Transverse colon (tissue), 4 donors: Measurements from ENCODE around the gene ABL2. TPM values are rescaled to one million over a fixed set of nuclear protein-coding genes. Genes with fewer than 3 reads are reported as not detected.
"Not testable (repeated sequence)": the region's sequence is repeated elsewhere in the genome, so short reads cannot be mapped to it uniquely, and the experiment has no call there.

ENCODE experiments used
- DNase-seq: peaks from one replicate; pipeline ENCODE4 v3.0.0-alpha.2; 2019
- H3K27ac ChIP-seq, 4 donors: fragments of 200-600 bp; sonication (generic); 2 replicates each; pipeline ENCODE4 v1.5.1; 2016 to 2018; ENCODE audit warnings: inconsistent platforms in 4 of 4
- H3K27me3 ChIP-seq: fragments of 200-600 bp; sonication (generic); 2 replicates; pipeline ENCODE4 v1.5.1; 2017; ENCODE audit warnings: inconsistent platforms
- H3K36me3 ChIP-seq, 4 donors: fragments of 200-600 bp; sonication (generic); 2 replicates each; pipeline ENCODE4 v1.5.1; 2017 to 2019; ENCODE audit warnings: inconsistent platforms in 4 of 4
- H3K4me1 ChIP-seq, 4 donors: fragments of 200-600 bp; sonication (generic); 2 replicates each; pipeline ENCODE4 v1.5.1; 2017 to 2020; ENCODE audit warnings: inconsistent platforms in 4 of 4
- H3K4me3 ChIP-seq, 4 donors: fragments of 200-600 bp; sonication (generic); 1 replicate in 1 of 4; 2 replicates in 3 of 4; pipeline versions ENCODE4 v1.5.1 to v1.6.1; 2017 to 2019; ENCODE audit warnings: inconsistent platforms in 4 of 4
- H3K9me3 ChIP-seq, 2 donors: fragments of 200-600 bp; sonication (generic); 2 replicates each; pipeline ENCODE4 v1.5.1; 2017 to 2019; ENCODE audit warnings: inconsistent platforms in 2 of 2
- EP300 ChIP-seq: sonication (generic); formaldehyde crosslinking; IDR thresholded peaks from one replicate; pipeline ENCODE4 v1.6.1; 2017; ENCODE audit warnings: antibody characterized with exemption, low read depth
- POLR2A ChIP-seq: fragments of 450-650 bp; IDR thresholded peaks from one replicate; pipeline ENCODE4 v1.6.1; 2016; ENCODE audit warnings: antibody characterized with exemption, mild to moderate bottlenecking, moderate library complexity
- POLR2AphosphoS5 ChIP-seq, 3 donors: sonication (generic); formaldehyde crosslinking; IDR thresholded peaks; one replicate each; pipeline ENCODE4 v1.6.1; 2016; ENCODE audit warnings: antibody characterized with exemption in 3 of 3
- WGBS, 2 donors: methylation state at CpG; one replicate each; pipeline ENCODE4 v1.1.5; 2018; ENCODE audit warnings: low coverage in 1 of 2; 5-methylcytosine and 5-hydroxymethylcytosine counted together
- in situ Hi-C, 4 donors: fragments of 200-750 bp; cut with MboI; loops; one replicate each; pipeline versions ENCODE4 v1.15.0 to v1.15.1; 2017; ENCODE audit warnings: low sequenced_read_pairs in 3 of 4, low pct_ligation_motif_present in 1 of 4, low pct_unique_long_range_greater_than_20kb in 1 of 4
- intact Hi-C: fragments of 100-400 bp; cut with DNase I; formaldehyde crosslinking; loops from one replicate; pipeline ENCODE4 v1.15.1; 2023; ENCODE audit warnings: low total_unique reads
- total RNA-seq, 4 donors: library from RNA; depleted of rRNA; stranded (reverse); fragments of >200 nt; gene quantifications; one replicate each; pipeline ENCODE4 v1.1.0, GENCODE V29; 2016
- TF ChIP-seq, protein P1 (sequence below), 5 experiments: fragments of 200-600 bp in 3 of 5; fragments of 450-650 bp in 2 of 5; sonication (generic) in 3 of 5; IDR thresholded peaks; 1 replicate in 2 of 5; 2 replicates in 3 of 5; pipeline ENCODE4 v1.5.1; 2016 to 2017; ENCODE audit warnings: antibody characterized with exemption in 5 of 5, inconsistent platforms in 3 of 5, mild to moderate bottlenecking in 2 of 5, moderate library complexity in 1 of 5

The ABL2 gene
- total RNA-seq, 4 donors from 2014 or later = 9.6 to 51.7 (median 14.3) TPM

DNA sequence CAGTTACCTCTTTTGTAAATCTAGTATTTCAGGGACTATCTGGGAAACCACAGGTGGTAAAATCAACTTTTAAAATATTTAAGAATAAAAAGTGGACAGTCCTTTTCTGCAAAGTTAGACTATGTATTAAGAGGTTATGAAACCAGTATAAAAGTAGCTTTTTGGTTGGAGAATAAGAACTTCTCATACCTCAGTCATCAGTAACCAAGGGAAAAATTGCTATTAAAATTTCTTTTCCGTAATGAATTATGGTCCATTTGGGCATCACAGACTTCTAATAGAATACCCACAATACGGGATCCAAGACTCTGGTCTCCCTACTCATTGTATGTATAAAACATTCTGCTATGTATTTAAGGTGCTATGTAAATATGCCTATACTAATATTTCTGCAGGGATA, 51.9 kb downstream of the ABL2 start:
- Histone ChIP-seq H3K9me3 (no peaks in the 10 kb centered on the region), H3K4me1 (peaks cover 0 to 11% (median 5%) of the 10 kb centered on the region in 4 donors), H3K27me3 (no peaks in the 10 kb centered on the region), H3K4me3 (no peak overlapping the region), H3K36me3 (no peaks in the 10 kb centered on the region), H3K27ac (peak overlapping the region in 2 of 4 donors; percentile 14 to 21)
- in situ Hi-C loops (no loop called here), intact Hi-C loops (no loop called here)
- DNase-seq = no peak
- WGBS, 2 donors = 81 to 95% methylated on average over 2 of the region's 2 CpGs
- TF ChIP-seq EP300 = no peak
- TF ChIP-seq POLR2AphosphoS5 (IDR thresholded peaks at IDR 0.05) = no peak
- no peak for TF ChIP-seq POLR2A
- TF ChIP-seq, protein P1, sequence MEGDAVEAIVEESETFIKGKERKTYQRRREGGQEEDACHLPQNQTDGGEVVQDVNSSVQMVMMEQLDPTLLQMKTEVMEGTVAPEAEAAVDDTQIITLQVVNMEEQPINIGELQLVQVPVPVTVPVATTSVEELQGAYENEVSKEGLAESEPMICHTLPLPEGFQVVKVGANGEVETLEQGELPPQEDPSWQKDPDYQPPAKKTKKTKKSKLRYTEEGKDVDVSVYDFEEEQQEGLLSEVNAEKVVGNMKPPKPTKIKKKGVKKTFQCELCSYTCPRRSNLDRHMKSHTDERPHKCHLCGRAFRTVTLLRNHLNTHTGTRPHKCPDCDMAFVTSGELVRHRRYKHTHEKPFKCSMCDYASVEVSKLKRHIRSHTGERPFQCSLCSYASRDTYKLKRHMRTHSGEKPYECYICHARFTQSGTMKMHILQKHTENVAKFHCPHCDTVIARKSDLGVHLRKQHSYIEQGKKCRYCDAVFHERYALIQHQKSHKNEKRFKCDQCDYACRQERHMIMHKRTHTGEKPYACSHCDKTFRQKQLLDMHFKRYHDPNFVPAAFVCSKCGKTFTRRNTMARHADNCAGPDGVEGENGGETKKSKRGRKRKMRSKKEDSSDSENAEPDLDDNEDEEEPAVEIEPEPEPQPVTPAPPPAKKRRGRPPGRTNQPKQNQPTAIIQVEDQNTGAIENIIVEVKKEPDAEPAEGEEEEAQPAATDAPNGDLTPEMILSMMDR (IDR thresholded peaks at IDR 0.05) = no peak

DNA sequence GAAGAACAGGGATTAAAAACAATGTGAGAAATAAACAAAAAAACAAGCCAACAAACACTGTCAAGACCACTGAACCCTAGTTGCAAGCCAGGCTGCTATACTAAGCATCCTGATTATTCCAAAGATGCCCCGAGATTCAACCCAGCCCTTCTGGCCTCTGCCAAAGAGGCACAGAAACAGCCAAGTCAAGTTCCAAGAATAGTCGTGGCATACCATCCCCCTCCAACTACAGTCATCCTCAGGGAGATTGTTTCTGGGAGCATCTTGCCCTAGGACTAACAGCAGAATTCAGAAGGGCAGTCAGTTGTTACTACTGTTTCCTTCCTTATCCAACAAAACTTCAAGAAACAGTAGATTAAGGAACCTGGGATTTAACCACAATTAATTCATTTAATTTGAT, 52.3 kb downstream of the ABL2 start:
- no peaks in the 10 kb centered on the region for H3K36me3 ChIP-seq
- in situ Hi-C loops = no loop called here
- DNase-seq = no peak
- H3K4me1 ChIP-seq = peaks cover 0 to 11% (median 5%) of the 10 kb centered on the region in 4 donors
- WGBS, 2 donors = 63% methylated on average over 2 of the region's 2 CpGs; no CpG with 5 or more reads in 1 of the 2 donors
- H3K9me3 ChIP-seq = no peaks in the 10 kb centered on the region
- TF ChIP-seq EP300 (no peak), POLR2AphosphoS5 (IDR thresholded peaks at IDR 0.05) (no peak), POLR2A (no peak)
- TF ChIP-seq, protein P1 (IDR thresholded peaks at IDR 0.05) = no peak
- intact Hi-C loops = no loop called here
- peak overlapping the region in 2 of 4 donors; percentile 14 to 21 for H3K27ac ChIP-seq
- H3K4me3 ChIP-seq = no peak overlapping the region
- no peaks in the 10 kb centered on the region for H3K27me3 ChIP-seq

DNA sequence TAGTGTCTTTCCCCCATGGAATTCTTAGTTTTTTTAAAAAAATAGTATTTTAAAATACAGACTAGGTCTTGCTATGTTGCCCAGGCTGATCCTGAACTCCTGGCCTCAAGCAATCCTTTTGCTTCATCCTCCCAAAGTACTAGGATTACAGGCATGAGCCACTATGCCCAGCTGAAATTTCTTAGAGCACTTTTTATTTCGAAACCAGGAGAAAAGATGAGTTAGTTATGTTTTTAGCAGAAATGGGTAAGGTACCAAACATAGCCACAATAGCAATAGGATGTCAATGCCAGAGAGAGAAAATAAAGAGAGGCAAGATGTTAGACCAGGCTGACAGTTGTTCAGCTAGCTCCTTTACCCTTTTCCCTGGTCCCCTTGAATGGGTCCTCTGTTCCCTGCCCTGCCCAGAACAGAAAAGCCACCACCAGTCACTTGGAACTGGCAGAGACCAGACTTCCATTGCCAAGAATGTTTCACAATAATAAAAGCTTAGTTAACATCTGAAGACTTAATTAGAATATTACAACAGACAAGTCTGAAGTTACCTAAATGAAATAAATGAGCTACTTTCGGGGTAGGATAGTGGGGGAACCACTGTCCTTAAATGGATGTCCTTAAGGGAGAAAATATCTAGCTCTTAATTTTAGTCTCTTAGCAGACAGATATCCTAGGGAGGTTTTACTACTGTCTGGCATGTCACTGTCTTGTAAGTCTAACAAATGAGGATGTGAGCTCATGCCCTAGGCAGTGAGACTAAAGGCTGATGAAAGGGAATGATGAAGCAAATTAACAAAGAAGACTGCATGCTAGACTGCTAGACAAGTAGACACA, 54.3 kb downstream of the ABL2 start:
- TF ChIP-seq, protein P1 (IDR thresholded peaks at IDR 0.05) = no peak
- TF ChIP-seq POLR2A (no peak), EP300 (no peak), POLR2AphosphoS5 (IDR thresholded peaks at IDR 0.05) (no peak)
- H3K27me3 ChIP-seq = no peaks in the 10 kb centered on the region
- no peak for DNase-seq
- H3K36me3 ChIP-seq = no peaks in the 10 kb centered on the region
- in situ Hi-C loops (no loop called here), intact Hi-C loops (no loop called here)
- peak overlapping the region in 3 of 4 donors; percentile 3 to 32 (median 32) for H3K27ac ChIP-seq
- no peak overlapping the region for H3K4me3 ChIP-seq
- WGBS, 2 donors = 67 to 79% methylated on average over 2 of the region's 2 CpGs
- no peaks in the 10 kb centered on the region for H3K9me3 ChIP-seq
- H3K4me1 ChIP-seq = peaks cover 0 to 11% (median 6%) of the 10 kb centered on the region in 4 donors

DNA sequence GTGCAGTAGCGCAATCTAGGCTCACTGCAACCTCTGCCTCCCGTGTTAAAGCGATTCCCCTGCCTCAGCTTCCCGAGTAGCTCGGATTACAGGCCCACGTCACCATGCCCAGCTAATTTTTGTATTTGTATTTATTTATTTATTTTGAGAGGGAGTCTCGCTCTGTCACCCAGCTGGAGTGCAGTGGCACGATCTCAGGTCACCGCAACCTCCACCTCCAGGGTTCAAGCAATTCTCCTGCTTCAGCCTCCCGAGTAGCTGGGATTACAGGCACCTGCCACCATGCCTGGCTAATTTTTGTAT, 59.1 kb downstream of the ABL2 start:
- H3K36me3 ChIP-seq, in situ Hi-C loops, H3K9me3 ChIP-seq, intact Hi-C loops, DNase-seq, H3K27me3 ChIP-seq, H3K27ac ChIP-seq, H3K4me3 ChIP-seq: not testable (repeated sequence)
- 96 to 99% methylated on average over 10 of the region's 10 CpGs for WGBS, 2 donors
- H3K4me1 ChIP-seq = peaks cover 0 to 17% (median 7%) of the 10 kb centered on the region in 4 donors
